NB4 (cell line): Measurements from ENCODE around the gene TBC1D21.

Experiments
- POLR2A ChIP-seq: IDR thresholded peaks from 2 replicates; pipeline ENCODE4 v1.6.1; 2011; ENCODE audit warnings: mild to moderate bottlenecking; ENCODE audit not compliant: insufficient read length; ENCODE audit errors: extremely low read depth
- TF ChIP-seq, protein P1 (sequence below): IDR thresholded peaks from one replicate; pipeline ENCODE4 v1.5.1; 2012; ENCODE audit warnings: low read depth, low read length
- TF ChIP-seq, protein P2 (sequence below): IDR thresholded peaks from 2 replicates; pipeline ENCODE4 v1.6.1; 2011; ENCODE audit warnings: low read depth, low read length

DNA sequence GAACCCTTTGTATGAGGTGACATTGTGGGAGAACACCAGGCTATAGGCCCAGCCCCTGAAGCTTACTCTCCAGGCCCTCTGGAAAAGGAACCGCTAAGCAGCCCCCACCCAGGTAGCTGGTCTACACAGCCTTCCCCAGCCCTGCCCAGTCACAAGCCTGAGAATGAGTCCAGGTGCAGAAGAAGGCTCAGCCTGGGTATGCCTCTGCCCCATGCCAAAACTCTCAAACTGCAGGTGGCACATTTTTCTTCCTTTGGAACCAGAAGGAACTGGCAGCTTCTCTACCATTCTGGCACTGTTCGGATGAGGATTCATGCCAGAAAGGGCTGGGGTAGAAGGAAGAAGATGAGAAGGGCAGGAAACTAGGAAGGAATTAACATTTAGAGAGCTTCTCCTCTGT is 23.7 kb upstream of the TBC1D21 start:
- TF ChIP-seq, protein P1, sequence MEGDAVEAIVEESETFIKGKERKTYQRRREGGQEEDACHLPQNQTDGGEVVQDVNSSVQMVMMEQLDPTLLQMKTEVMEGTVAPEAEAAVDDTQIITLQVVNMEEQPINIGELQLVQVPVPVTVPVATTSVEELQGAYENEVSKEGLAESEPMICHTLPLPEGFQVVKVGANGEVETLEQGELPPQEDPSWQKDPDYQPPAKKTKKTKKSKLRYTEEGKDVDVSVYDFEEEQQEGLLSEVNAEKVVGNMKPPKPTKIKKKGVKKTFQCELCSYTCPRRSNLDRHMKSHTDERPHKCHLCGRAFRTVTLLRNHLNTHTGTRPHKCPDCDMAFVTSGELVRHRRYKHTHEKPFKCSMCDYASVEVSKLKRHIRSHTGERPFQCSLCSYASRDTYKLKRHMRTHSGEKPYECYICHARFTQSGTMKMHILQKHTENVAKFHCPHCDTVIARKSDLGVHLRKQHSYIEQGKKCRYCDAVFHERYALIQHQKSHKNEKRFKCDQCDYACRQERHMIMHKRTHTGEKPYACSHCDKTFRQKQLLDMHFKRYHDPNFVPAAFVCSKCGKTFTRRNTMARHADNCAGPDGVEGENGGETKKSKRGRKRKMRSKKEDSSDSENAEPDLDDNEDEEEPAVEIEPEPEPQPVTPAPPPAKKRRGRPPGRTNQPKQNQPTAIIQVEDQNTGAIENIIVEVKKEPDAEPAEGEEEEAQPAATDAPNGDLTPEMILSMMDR = no peak
- TF ChIP-seq POLR2A = no peak
- TF ChIP-seq, protein P2, sequence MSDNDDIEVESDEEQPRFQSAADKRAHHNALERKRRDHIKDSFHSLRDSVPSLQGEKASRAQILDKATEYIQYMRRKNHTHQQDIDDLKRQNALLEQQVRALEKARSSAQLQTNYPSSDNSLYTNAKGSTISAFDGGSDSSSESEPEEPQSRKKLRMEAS = no peak
